ENCODE results near the gene SAMD11.
A peak's percentile ranks its signal among the peaks of the same experiment; 100 is the strongest.

SAMD11 gene

DNA sequence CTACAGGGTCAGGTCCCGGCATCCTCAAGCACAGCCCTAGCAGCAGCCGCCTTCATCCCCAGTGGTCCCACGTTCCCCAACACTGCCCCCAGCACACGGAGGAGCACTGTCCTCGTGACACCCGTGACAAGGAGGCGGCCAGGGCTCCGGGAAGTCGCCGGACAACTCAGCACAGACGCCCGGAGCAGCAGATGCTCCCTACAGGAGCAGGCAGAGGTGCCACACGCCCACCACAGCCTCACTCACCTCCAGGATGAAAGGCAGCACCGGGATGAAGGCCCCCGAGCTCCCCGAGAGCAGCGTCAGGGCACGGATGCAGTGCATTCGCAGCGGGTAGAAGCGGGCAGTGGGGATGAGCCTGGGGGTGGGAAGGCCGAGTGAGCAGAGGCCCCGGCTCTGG, 27.2 kb downstream of the SAMD11 start:
- DNase-seq = no peak

- DNase-seq = no peak
Observed at GRCh38 chr1:951364-951763, 27.6 kb downstream of the SAMD11 start.

DNA sequence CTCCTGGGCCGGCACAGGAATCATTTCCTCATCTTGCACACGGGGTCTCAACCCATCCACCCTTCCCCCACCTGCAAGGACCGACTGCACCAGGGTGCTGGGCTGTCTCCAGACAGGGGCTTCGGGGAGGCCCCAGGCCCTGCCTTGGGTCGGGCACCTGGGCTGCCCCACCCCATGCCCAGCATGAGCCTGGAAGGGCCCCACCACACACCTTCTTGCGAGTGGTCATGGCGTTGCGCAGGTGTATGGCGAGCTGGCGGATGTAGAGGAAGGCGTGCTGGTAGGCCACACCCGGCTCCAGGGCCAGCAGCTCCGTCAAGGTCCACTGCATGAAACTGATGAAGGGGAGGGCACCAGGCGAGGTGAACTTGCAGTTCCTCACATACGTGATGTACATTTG, 28.5 kb downstream of the SAMD11 start:
- DNase-seq = no peak

DNA sequence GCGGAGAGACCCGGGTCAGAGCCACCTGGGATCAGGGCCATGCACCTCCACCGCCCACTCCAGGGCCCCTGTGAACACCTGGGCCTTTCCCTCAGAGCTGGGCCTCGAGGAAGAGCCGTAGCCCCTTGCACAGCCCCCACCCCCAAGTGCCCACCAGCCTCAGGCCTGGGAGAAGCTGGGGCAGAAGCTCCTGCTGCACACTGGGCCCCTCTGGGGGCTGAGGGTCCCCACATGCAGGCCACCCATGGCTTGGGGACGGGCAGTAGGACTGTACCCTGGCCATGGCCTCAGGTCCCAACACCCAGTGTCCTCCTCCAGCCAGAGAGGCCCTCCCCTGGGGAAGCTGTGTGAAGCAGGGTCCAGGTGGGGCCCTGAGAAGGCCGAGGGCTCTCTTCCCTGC, 28.9 kb downstream of the SAMD11 start:
- no peak for DNase-seq

DNA sequence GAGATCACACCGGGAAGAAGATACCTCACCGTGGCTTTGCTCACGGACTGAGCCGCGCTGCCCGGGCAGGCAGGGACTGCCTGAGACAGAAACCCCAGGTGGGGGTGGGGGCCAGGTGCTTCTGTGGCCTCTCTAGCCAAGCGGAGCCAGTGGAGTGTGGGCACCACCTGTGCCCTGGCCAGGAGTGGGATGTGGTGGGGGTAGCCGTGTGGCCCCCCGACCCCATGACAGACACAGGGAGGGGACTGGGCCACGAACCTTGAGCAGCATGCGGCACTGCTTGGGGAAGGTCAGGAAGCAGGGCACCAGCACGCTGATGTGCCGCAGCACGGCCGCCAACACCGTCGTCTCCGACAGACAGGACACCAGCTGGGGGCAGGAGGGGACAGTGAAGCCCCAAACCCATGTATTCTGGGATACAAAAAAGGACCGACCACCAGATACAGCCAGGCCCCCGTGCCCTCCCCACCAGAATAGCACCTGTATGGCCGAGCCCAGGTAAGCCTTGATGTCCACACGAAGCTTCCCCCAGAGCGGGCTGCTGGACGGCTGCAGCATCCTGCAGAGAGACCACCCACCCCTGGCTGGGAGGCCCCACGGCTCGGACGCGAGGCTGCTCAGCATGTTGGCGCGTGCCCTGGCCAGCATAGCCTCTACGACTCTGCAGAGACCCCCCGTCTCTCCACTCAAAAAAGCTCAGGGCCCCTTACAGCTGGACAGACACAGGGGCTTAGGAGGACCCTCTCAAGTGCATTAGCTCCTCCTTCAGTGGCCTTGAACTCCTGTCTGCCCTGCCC, 30.0 kb downstream of the SAMD11 start:
- no peak for DNase-seq

GRCh38 chr1:954927-955326, 31.2 kb downstream of the SAMD11 start:
- no peak for DNase-seq

- DNase-seq = no peak
Observed at GRCh38 chr1:955474-955873, 31.8 kb downstream of the SAMD11 start.

GRCh38 chr1:956636-957035, 32.9 kb downstream of the SAMD11 start:
- DNase-seq = no peak

DNA sequence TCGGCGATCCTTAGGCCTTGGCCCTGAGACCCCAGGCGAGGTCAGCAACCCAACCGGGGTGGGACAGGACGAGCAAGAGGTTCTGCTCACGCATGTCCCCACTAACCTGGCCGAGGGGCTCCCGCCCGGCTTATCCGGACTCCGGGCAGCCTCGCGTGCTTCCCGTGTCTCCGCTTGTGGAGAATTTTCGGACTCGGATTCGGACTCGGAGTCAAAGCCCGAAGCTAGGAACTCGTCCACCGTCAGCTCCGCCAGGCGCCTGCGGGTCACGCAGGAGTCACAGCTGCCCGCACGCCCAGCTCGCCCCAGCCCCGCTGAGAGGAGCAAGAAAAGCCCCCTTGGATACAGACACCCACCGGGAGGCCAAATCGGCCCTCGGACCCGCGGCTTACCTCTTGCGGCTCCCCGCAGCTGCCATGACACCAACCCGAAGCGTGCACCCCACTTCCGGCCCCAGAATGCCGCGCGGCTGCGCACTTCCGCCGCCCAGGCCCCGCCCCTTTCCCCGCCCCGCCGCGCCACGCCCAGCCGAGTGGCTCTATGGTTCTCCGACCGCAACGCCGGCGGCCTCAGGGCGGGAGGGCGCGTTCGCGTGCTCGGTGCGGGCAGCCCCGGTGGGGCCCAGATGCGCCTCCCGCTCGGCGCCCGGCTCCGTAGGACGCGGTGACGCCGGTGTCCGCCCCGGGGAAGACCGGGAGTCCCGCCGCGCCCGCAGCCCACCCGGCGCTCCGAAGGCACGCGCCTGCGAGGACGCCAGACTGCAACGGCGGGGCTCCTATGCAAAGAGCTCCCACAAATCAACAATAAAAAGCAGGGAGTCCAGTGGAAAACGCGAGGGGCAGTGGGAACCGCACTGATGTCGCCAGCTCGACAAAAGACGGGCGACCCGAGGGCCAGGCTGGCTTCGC, 35.4 kb downstream of the SAMD11 start, which contains the start of gene NOC2L:
Gene NOC2L (minus strand): TSS at position 434 of the 908 bp plus-strand sequence. CDS start 16 bp downstream, at position 418.
- peak; percentile 99 for DNase-seq

- no peak for DNase-seq
Observed at GRCh38 chr1:959731-960362, 36.1 kb downstream of the SAMD11 start.

DNA sequence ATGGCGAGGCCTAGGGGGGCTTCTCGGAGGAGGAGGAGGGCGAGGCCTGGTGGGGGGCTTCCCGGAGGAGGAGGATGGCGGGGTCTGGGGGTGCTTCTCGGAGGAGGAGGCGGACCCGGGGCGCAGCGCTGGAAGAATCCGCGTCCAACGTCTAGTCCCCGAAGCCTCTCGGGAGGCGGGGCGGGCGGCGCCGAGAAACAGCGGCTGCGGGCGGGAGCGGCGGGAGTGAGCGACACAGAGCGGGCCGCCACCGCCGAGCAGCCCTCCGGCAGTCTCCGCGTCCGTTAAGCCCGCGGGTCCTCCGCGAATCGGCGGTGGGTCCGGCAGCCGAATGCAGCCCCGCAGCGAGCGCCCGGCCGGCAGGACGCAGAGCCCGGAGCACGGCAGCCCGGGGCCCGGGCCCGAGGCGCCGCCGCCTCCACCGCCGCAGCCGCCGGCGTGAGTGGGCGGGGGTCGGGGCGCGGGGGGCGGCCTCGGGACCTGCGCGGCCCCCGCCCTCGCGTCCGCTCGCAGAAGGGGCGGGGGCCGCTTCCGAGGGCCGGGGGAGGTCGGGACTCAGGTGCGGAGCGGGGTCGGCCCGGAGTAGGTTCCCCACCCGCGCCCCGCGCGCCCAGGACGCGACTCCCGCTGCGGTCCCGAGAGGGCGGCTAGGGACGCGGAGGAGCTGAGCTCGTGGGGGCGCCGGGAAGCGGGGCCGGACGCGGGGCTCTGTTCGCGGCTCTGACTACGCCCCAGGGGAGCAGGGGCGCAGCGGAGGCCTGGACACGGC, 36.8 kb downstream of the SAMD11 start, which contains the start of gene KLHL17:
Gene KLHL17 (plus strand): TSS at position 222 of the 769 bp plus-strand sequence. CDS start 110 bp downstream, at position 332.
- peak; percentile 79 for DNase-seq

GRCh38 chr1:961132-961669, 37.5 kb downstream of the SAMD11 start:
- no peak for DNase-seq

GRCh38 chr1:962381-963300, 38.9 kb downstream of the SAMD11 start:
- DNase-seq = no peak

DNA sequence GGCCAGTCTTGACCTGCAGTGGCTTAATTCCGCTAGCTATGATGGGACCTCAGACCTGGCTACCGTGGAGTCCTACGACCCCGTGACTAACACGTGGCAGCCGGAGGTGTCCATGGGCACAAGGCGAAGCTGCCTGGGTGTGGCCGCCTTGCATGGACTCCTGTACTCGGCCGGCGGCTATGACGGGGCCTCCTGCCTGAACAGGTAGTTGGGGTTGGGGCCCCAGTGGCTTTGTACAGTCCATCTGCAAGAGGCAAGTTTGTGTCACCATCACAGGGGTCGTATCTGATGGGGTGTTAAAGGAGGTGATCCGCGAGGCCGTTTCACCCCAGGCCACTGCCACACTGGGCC, 39.6 kb downstream of the SAMD11 start:
- no peak for DNase-seq

DNA sequence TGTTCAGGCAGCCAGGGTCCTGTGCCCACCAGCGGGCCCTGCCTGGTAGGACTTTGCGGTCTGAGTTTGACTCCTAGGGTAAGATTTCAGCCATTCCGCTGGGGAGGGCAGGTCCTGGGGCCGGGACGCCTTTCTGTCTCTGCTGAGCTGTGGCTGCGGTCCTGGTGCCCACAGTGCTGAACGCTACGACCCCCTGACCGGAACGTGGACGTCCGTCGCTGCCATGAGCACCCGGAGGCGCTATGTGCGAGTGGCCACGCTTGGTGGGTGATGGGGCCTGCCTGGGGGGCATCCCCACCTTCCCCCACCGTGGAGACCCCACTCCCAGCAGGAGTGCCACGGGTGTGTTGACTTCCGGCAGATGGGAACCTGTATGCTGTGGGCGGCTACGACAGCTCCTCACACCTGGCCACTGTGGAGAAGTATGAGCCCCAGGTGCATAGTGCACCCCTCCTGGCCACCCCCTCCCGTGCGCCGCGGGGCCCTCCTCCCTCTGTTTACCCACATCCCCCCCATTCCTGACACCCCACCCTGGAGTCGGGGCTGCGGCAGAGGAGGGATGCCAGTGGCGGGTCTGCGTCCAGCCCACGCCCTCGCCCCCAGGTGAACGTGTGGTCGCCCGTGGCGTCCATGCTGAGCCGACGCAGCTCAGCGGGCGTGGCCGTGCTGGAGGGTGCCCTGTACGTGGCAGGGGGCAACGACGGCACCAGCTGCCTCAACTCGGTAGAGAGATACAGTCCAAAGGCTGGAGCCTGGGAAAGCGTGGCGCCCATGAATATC, 40.2 kb downstream of the SAMD11 start:
- DNase-seq = no peak

DNA sequence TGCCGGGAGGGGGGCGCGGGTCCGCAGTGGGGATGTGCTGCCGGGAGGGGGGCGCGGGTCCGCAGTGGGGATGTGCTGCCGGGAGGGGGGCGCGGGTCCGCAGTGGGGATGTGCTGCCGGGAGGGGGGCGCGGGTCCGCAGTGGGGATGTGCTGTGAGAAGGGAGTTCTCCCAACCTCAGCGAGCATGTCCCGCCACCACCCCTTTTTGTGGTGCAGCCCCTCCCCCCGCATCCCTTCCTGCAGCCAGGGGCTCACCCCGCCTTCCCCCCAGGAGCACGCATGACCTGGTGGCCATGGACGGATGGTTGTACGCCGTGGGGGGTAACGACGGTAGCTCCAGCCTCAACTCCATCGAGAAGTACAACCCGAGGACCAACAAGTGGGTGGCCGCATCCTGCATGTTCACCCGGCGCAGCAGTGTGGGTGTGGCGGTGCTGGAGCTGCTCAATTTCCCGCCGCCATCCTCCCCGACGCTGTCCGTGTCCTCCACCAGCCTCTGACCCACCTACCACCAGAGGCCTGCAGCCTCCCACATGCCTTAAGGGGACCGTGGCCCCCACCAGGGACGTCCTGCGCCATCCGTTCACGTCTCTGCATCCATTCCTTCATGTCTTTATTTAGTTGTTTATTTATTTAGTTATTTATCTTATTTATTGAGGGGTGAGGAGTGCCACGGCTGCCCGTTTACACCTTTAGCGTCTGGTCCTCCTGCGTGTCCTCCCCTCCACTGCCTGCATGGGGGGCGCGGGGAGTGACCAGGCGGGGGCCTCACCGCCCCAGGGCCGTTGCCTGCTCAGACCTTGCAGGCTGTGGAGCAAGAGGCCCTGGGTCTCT, 41.2 kb downstream of the SAMD11 start:
- no peak for DNase-seq

DNA sequence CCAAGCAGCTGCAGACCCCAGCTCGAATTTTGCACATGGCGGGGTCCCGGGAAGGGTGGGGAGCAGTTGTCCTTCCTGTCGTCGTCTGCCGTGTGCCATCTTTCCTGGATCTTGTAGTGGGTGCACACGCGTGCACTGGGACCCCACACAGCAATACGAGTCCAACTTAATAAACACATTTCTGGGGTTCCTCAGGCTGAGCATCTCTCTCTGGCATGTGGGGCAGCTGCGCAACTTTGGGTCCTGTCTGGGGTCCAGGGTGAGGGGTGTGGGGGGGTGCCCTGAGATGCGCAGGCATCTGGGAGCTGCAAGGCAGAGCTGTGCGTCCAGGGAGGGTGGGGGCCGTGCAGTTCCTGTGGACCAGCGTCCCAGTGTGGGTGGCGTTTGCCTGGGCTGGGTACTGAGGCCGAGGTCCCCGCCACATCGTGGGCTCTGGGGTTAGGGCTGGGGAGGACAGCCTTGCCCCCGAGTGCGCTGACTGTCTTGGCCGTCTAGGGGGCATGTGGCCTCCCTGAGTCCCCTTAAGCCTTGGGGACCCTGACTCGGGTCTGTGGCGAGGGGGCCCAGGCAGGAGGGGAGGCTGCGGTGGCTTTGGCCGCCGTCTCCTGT, 41.9 kb downstream of the SAMD11 start:
- no peak for DNase-seq

DNA sequence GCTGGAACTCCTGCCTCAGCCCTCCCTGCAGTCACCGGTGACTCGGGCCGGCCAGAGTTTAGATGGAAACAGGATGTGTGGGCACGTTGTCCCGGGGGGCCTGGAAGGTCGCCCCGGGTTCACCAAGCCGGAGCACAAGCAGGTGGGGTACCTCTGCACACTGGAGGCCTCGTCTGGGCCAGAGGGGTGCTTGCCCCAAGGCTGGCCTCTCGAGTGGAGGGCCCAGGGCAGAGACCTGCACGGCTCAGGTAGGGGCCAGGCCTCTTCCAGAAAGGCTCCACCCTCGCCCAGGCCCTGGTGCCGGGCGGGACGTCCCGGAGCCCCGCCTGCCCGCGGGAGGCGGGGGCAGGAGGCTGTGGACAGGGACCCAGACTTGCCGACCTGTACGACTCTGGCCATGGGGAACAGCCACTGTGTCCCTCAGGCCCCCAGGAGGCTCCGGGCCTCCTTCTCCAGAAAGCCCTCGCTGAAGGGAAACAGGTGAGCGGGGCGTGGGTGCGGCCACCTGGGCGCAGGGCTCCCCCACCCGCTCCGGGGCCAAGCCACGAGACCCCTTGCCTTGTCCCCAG, 42.5 kb downstream of the SAMD11 start, which contains the start of gene PLEKHN1:
Gene PLEKHN1 (plus strand): TSS at position 348 of the 569 bp plus-strand sequence. CDS start 50 bp downstream, at position 398.
- no peak for DNase-seq

Measured in activated T-cell treated with anti-CD3 and anti-CD28 coated beads, Interleukin-2, amount 50 U/mL, for 1 hour (primary cell).